T1000 (cell line): ENCODE measurements around the gene CCDC185.
A peak's percentile ranks its signal among the peaks of the same experiment; 100 is the strongest.

Source experiments
- DNase-seq: peaks from one replicate; lab custom pipeline; 2025; ENCODE audit warnings: mixed read lengths; lab: John Stamatoyannopoulos, UW

CCDC185 gene

GRCh38 chr1:223393275-223394214, at the start of gene CCDC185:
Gene CCDC185, plus strand, starts transcription at chr1:223393415. Its CDS starts 61 bp downstream, at chr1:223393476.
- DNase-seq, result no peak

- no peak for DNase-seq
Observed at GRCh38 chr1:223343692-223344091, 49.5 kb upstream of the CCDC185 start.

GRCh38 chr1:223344491-223344890, 48.7 kb upstream of the CCDC185 start:
- DNase-seq, result no peak

- DNase-seq, result no peak
Observed at GRCh38 chr1:223345720-223346119, 47.5 kb upstream of the CCDC185 start.

DNA sequence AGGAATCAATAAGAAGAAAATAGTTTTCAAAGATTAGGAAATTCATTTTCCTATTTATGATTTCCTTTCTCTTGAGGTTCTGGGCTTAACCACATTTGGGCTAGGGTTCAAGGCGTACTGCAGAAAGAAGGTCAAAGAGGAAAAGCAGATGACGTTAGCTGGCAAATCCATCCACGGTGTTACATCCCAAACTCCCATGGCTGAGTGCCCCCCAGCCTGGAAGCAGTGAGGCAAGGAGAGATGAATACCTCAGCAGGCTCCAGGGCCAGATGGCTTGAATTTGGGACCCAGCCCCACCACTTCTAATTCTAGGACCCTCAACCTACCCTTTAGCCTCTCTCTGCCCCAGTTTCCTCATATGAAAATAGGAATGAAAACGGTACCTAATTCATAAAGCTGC, 46.9 kb upstream of the CCDC185 start:
- DNase-seq, result no peak

DNA sequence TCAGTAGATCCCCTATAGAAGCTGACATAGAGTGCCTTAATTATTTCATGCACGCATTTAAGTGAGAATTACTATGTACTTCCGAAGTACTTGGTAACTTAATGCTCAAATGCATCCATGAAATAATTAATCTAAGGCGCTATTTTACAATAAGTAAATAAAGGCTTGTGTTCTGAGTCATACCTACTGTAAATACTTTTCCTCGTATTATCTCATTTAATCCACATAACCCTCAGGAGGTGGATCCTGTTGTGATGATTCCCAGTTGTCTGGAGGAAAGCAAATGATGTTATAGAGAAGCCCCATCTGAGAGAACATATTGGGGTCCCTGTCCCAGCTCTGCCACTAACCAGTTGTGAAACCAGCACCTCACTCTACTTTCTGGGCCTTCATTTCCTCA, 45.6 kb upstream of the CCDC185 start:
- no peak for DNase-seq

- DNase-seq, result no peak
Observed at GRCh38 chr1:223348439-223348838, 44.8 kb upstream of the CCDC185 start.

- no peak for DNase-seq
Observed at GRCh38 chr1:223349241-223349640, 44.0 kb upstream of the CCDC185 start.

DNA sequence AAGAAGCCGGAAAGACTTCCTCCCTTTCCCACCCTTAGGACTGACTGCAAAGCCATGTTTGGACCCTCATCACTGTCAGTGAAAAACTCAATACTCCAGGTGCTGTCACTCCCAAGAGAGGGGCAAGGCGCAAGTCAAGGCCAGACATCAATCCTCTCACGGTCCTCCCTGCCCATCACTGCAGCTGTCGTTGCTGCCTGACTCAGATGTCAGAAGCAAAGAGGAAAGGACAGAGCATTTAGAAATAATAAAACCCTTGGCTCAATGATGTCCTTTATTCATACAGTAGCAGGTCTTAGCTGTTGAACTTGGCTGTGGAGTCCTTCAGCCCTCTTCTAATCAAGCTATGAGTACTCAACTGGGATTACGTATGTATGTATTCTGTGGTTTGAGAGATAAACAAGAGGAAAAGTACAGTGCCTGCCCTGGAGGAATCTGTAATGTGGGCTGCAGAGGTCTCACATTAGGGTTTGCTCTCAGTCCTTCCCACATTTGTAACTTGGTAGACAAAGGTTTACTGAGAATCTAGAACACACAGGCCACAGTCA, 42.8 kb upstream of the CCDC185 start:
- DNase-seq, result no peak

- DNase-seq, result no peak
Observed at GRCh38 chr1:223352944-223353343, 40.3 kb upstream of the CCDC185 start.

- no peak for DNase-seq
Observed at GRCh38 chr1:223353939-223354338, 39.3 kb upstream of the CCDC185 start.

DNA sequence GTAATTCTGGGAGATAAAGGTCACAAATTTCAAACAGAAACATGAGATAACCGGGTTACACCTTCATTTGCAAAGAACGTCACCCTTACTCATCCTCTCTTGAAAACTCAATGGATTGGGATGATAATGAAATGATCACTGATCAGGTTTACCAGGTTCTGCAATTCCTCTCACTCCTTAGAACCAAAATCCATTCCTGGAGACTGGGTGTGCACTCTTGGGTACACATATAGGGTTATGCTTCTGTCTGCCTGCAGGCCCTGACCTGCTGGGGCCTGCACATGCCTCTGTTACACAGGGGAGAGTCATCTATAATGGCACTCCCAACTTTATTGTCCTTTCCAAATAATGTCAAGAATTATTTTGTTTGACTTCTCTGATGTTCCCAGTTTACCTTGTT, 37.5 kb upstream of the CCDC185 start:
- no peak for DNase-seq

DNA sequence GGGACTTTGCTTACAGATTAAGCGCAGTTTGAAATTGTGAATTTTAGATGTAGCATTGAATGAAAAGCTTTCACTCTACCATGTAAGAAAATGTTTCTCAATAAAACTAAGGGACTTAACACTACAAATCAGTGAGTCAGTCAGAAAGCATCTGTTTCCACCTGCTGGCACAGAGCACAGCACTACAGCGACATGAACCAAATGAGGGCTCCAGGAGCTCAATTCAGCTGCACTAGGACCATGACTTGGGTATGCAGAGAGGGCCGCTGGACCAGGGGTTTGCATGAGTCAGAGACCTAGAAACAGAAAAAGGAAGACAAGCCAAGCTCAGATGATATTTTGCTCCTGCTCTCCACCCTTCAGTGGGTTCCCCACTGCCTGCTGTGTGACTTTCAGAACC, 34.4 kb upstream of the CCDC185 start:
- no peak for DNase-seq

- DNase-seq, result peak; percentile 10
Observed at GRCh38 chr1:223363057-223363855, 30.0 kb upstream of the CCDC185 start.

- DNase-seq, result no peak
Observed at GRCh38 chr1:223363856-223364684, 29.1 kb upstream of the CCDC185 start, which contains the start of gene SUSD4. Gene SUSD4, minus strand, starts transcription at chr1:223364176. Its CDS starts 751 bp downstream, at chr1:223363425.

- no peak for DNase-seq
Observed at GRCh38 chr1:223364685-223365382, 28.4 kb upstream of the CCDC185 start.

DNA sequence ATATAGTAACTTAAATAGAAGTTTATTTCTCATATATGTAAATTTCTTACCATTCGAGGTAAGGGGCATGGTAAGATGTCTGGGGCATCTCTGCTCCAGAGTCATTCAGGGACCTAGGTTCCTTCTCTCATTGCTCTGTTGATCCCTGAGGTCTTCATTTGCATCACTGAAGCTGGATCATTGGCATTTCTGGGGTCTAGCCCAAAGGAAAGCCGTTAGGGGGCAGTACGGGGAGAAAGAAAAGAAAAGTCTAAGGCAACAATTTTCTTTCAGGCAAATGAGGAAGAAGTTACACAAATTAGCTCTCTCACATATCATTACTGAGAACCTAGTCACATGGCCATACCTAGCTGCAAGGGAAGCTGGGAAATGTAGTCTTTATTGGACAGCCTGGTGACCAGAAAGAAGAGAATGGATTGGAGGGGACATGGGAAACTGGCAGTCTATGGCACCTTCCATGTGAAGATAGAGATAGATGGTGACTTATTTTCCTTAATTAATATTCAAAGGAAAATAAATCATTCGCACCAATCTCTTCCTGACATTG, 19.1 kb upstream of the CCDC185 start:
- DNase-seq, result no peak

GRCh38 chr1:223378754-223379153, 14.5 kb upstream of the CCDC185 start:
- DNase-seq, result no peak

- DNase-seq, result no peak
Observed at GRCh38 chr1:223386013-223386412, 7.2 kb upstream of the CCDC185 start.

- DNase-seq, result no peak
Observed at GRCh38 chr1:223390618-223391017, 2.6 kb upstream of the CCDC185 start.

DNA sequence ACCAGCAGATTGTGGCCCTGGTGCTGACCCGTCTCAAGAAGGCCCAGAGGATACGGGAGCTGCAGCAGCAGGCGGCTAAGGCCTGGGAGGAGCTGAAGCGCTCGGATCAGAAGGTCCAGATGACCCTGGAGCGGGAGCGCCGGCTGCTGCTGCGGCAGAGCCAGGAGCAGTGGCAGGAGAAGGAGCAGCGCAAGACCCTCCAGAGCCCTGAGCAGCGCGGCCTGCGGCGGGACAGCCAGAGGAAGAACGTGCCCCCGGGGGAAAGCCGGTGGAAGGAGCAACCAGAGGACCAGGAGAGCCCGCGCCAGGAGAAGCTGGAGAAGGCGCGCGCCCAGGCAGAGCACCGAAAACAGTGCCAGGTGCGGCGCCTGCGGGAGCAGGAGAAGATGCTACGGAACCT, 1.0 kb downstream of the CCDC185 start:
- DNase-seq, result no peak
